Activated T-cell treated with anti-CD3 and anti-CD28 coated beads, Interleukin-2, amount 50 U/mL, for 48 hours (primary cell): ENCODE measurements around the gene C3orf18.
A peak's percentile ranks its signal among the peaks of the same experiment; 100 is the strongest.

Experiments used
- DNase-seq, 2 experiments: peaks; one replicate each; pipeline ENCODE4 v3.0.0-alpha.2; 2020

Gene C3orf18

GRCh38 chr3:50577348-50577747 is 9.8 kb upstream of the C3orf18 start:
- DNase-seq = no peak

GRCh38 chr3:50575372-50575771 is 7.8 kb upstream of the C3orf18 start:
- peak; percentile 33 to 44 for DNase-seq

GRCh38 chr3:50574444-50574831 is 6.9 kb upstream of the C3orf18 start:
- DNase-seq = peak; percentile 72 to 77

GRCh38 chr3:50573566-50574443 is 6.3 kb upstream of the C3orf18 start:
- peak in 1 of 2 experiments; percentile 88 for DNase-seq

GRCh38 chr3:50572801-50573371 is 5.3 kb upstream of the C3orf18 start:
- DNase-seq = peak; percentile 86

- DNase-seq = peak; percentile 92 to 93
Observed at GRCh38 chr3:50572158-50572557, 4.6 kb upstream of the C3orf18 start.

- peak; percentile 53 to 62 for DNase-seq
Observed at GRCh38 chr3:50571486-50571885, 3.9 kb upstream of the C3orf18 start.

GRCh38 chr3:50570508-50571279 is 3.1 kb upstream of the C3orf18 start:
- peak; percentile 57 to 63 for DNase-seq

- DNase-seq = peak; percentile 96 to 97
Observed at GRCh38 chr3:50568947-50569749, 1.6 kb upstream of the C3orf18 start, which contains the start of gene HEMK1. TSS of gene HEMK1 (plus strand) at chr3:50569522. CDS start at chr3:50571105, 1,583 bp downstream.

GRCh38 chr3:50567011-50567385 is 549 bp downstream of the C3orf18 start:
- DNase-seq = no peak

GRCh38 chr3:50564321-50564720 is 3.2 kb downstream of the C3orf18 start:
- no peak for DNase-seq

- no peak for DNase-seq
Observed at GRCh38 chr3:50563867-50564266, 3.7 kb downstream of the C3orf18 start.

- DNase-seq = no peak
Observed at GRCh38 chr3:50562861-50563260, 4.7 kb downstream of the C3orf18 start.

- DNase-seq = no peak
Observed at GRCh38 chr3:50559702-50560101, 7.8 kb downstream of the C3orf18 start.

GRCh38 chr3:50557915-50558314 is 9.6 kb downstream of the C3orf18 start:
- no peak for DNase-seq

- no peak for DNase-seq
Observed at GRCh38 chr3:50557106-50557505, 10.4 kb downstream of the C3orf18 start.

GRCh38 chr3:50554553-50554952 is 13.0 kb downstream of the C3orf18 start:
- peak; percentile 43 to 46 for DNase-seq

- DNase-seq = no peak
Observed at GRCh38 chr3:50552598-50552997, 14.9 kb downstream of the C3orf18 start.

- DNase-seq = no peak
Observed at GRCh38 chr3:50551681-50552435, 15.7 kb downstream of the C3orf18 start.

- no peak for DNase-seq
Observed at GRCh38 chr3:50551054-50551659, 16.4 kb downstream of the C3orf18 start.

GRCh38 chr3:50550079-50550736 is 17.3 kb downstream of the C3orf18 start:
- DNase-seq = peak; percentile 84 to 86
